HepG2 (cell line): ENCODE measurements around the gene STX1B. TPM values are rescaled to one million over a fixed set of nuclear protein-coding genes. Genes with fewer than 3 reads are reported as not detected.

Experiments used
- ADNP ChIP-seq: sonication (generic); formaldehyde crosslinking; IDR thresholded peaks from 2 replicates; pipeline ENCODE4 v1.4.0; 2020; ENCODE audit warnings: missing genetic modification reagents
- ARHGAP35 ChIP-seq: sonication (generic); formaldehyde crosslinking; IDR thresholded peaks from 2 replicates; pipeline ENCODE4 v1.9.0; 2022; ENCODE audit warnings: mild to moderate bottlenecking, inconsistent platforms, moderate library complexity, missing genetic modification reagents, borderline replicate concordance
- EP300 ChIP-seq, 3 experiments: sonication (generic) in 1 of 3; formaldehyde crosslinking in 1 of 3; IDR thresholded peaks; 2 replicates each; pipeline versions ENCODE4 v1.5.1 to v1.6.1; 2011 to 2020; ENCODE audit warnings: low read depth in 2 of 3, low read length in 2 of 3, borderline replicate concordance in 1 of 3, improper control_type of control experiment in 1 of 3, mild to moderate bottlenecking in 1 of 3, missing genetic modification reagents in 1 of 3, moderate library complexity in 1 of 3
- ESRRA ChIP-seq: sonication (generic); formaldehyde crosslinking; IDR thresholded peaks from 2 replicates; pipeline ENCODE4 v1.5.1; 2020; ENCODE audit warnings: mild to moderate bottlenecking, low read depth, missing genetic modification reagents
- EZH2 ChIP-seq: conservative IDR thresholded peaks from 2 replicates; pipeline ENCODE4 v1.6.1; 2012; ENCODE audit warnings: mild to moderate bottlenecking, low read depth, low read length, moderate library complexity
- HBP1 ChIP-seq: IDR thresholded peaks from 2 replicates; pipeline ENCODE4 v1.6.1; 2016; ENCODE audit warnings: low read depth, control low read depth
- HHEX ChIP-seq: IDR thresholded peaks from 2 replicates; pipeline ENCODE4 v1.6.1; 2016; ENCODE audit warnings: control low read depth
- MTERF4 ChIP-seq: sonication (generic); formaldehyde crosslinking; IDR thresholded peaks from 2 replicates; pipeline ENCODE4 v1.8.0; 2023; ENCODE audit warnings: mild to moderate bottlenecking, missing genetic modification reagents
- PRDM10 ChIP-seq: sonication (generic); formaldehyde crosslinking; IDR thresholded peaks from 2 replicates; pipeline ENCODE4 v1.4.0; 2020; ENCODE audit warnings: low read depth, missing genetic modification reagents
- REL ChIP-seq: sonication (generic); formaldehyde crosslinking; conservative IDR thresholded peaks from 2 replicates; pipeline ENCODE4 v1.8.0; 2022; ENCODE audit warnings: mild to moderate bottlenecking, missing genetic modification reagents, moderate library complexity
- RFXAP ChIP-seq: sonication (generic); formaldehyde crosslinking; IDR thresholded peaks from 2 replicates; pipeline ENCODE4 v1.4.0; 2020; ENCODE audit warnings: missing genetic modification reagents, borderline replicate concordance
- RORA ChIP-seq: sonication (generic); formaldehyde crosslinking; IDR thresholded peaks from 2 replicates; pipeline ENCODE4 v1.5.0; 2020; ENCODE audit warnings: mild to moderate bottlenecking, missing genetic modification reagents, moderate library complexity
- SIN3B ChIP-seq: fragments of 150-350 bp; IDR thresholded peaks from 2 replicates; pipeline ENCODE4 v1.6.1; 2014; ENCODE audit warnings: low read length
- SP5 ChIP-seq: IDR thresholded peaks from 2 replicates; pipeline ENCODE4 v1.6.1; 2016; ENCODE audit warnings: low read depth, borderline replicate concordance
- TOE1 ChIP-seq: sonication (generic); formaldehyde crosslinking; IDR thresholded peaks from 2 replicates; pipeline ENCODE4 v1.4.0; 2020; ENCODE audit warnings: mild to moderate bottlenecking, missing genetic modification reagents
- ZBTB34 ChIP-seq: sonication (generic); formaldehyde crosslinking; IDR thresholded peaks from 2 replicates; pipeline ENCODE4 v1.8.0; 2022; ENCODE audit warnings: mild to moderate bottlenecking, missing genetic modification reagents
- ZMAT5 ChIP-seq: sonication (generic); formaldehyde crosslinking; IDR thresholded peaks from 2 replicates; pipeline ENCODE4 v1.5.0; 2020; ENCODE audit warnings: mild to moderate bottlenecking, low read depth, missing genetic modification reagents, borderline replicate concordance
- ZNF501 ChIP-seq: sonication (generic); formaldehyde crosslinking; IDR thresholded peaks from 2 replicates; pipeline ENCODE4 v1.5.1; 2020; ENCODE audit warnings: mild to moderate bottlenecking, moderate library complexity, missing genetic modification reagents
- ZNF563 ChIP-seq: sonication (generic); formaldehyde crosslinking; IDR thresholded peaks from 2 replicates; pipeline ENCODE4 v1.8.0; 2022; ENCODE audit warnings: mild to moderate bottlenecking, moderate library complexity, missing genetic modification reagents
- ZNF674 ChIP-seq: sonication (generic); formaldehyde crosslinking; IDR thresholded peaks from 2 replicates; pipeline ENCODE4 v1.5.0; 2020; ENCODE audit warnings: low read depth, mild to moderate bottlenecking, missing genetic modification reagents
- ZNF709 ChIP-seq: sonication (generic); formaldehyde crosslinking; IDR thresholded peaks from 2 replicates; pipeline ENCODE4 v1.5.0; 2020; ENCODE audit warnings: mild to moderate bottlenecking, missing genetic modification reagents
- ZNF720 ChIP-seq: sonication (generic); formaldehyde crosslinking; IDR thresholded peaks from 2 replicates; pipeline ENCODE4 v1.4.0; 2020; ENCODE audit warnings: missing genetic modification reagents
- polyA plus RNA-seq, 8 experiments: library from polyadenylated mRNA; depleted of rRNA in 3 of 8; stranded (reverse) in 7 of 8; unstranded in 1 of 8; fragments of >200 nt; fragmentation: Illumina TruSeq in 4 of 8; extraction: Trizol in 4 of 8; gene quantifications; 2 replicates each; pipeline versions ENCODE4 v1.2.1 to v1.2.3, GENCODE V29; 2011 to 2016; ENCODE audit warnings: low read depth in 4 of 8, missing spikeins in 1 of 8, mixed read lengths in 1 of 8; ENCODE audit not compliant: insufficient read depth in 1 of 8
- total RNA-seq, 5 experiments: library from RNA; depleted of rRNA; stranded (reverse); fragments of >200 nt; fragmentation: Illumina TruSeq; extraction: Trizol; gene quantifications; 2 replicates each; pipeline ENCODE4 v1.2.3, GENCODE V29; 2016; ENCODE audit warnings: low read depth in 1 of 5

The STX1B gene
- total and polyA plus RNA-seq, 2 of the 13 experiments (the other 11 are each of a cell fraction or from before 2014, with no cell fraction given): 2.1 to 3.0 TPM

GRCh38 chr16:30996324-30996984, 14.0 kb downstream of the STX1B start (continued):
- peak; percentile 46; the same call in 1 of the 2 replicates for TF ChIP-seq MTERF4
- TF ChIP-seq RFXAP: peak; percentile 26; the same call in 1 of the 2 replicates
- no peak for TF ChIP-seq ZMAT5 (CRISPR knock-in tag)
- TF ChIP-seq ZNF563: no peak
- TF ChIP-seq ZNF501 (CRISPR knock-in tag): no peak; the same call in 1 of the 2 replicates
- TF ChIP-seq SP5: peak; percentile 39; the same call in 1 of the 2 replicates
- TF ChIP-seq HBP1 (CRISPR knock-in tag): peak; percentile 58
- TF ChIP-seq RORA (CRISPR knock-in tag): no peak
- no peak for TF ChIP-seq EZH2
- TF ChIP-seq HHEX (CRISPR knock-in tag): no peak
- no peak for TF ChIP-seq TOE1 (CRISPR knock-in tag)
- TF ChIP-seq EP300 (IDR thresholded peaks at IDR 0.05; ENCODE audit: low read depth in 2 of 2, low read length in 2 of 2): peak; percentile 41 to 81; a peak in 2 of 4 replicates
- no peak for TF ChIP-seq EP300 (CRISPR knock-in tag; IDR thresholded peaks at IDR 0.05; ENCODE audit: borderline replicate concordance)
- no peak for TF ChIP-seq SIN3B
- TF ChIP-seq ZNF709: no peak
- no peak for TF ChIP-seq ADNP
- TF ChIP-seq ZNF720: no peak
- peak; percentile 80 for TF ChIP-seq ESRRA
- TF ChIP-seq PRDM10 (CRISPR knock-in tag): peak; percentile 34; the same call in 1 of the 2 replicates
- TF ChIP-seq ZNF674 (CRISPR knock-in tag): no peak
- no peak for TF ChIP-seq ZBTB34
- no peak; the same call in 1 of the 2 replicates for TF ChIP-seq REL (CRISPR knock-in tag)
- 0 out of 2 replicates have a peak, but pooled peaks have one; percentile 54 for TF ChIP-seq ARHGAP35 (CRISPR knock-in tag)
